Endothelial cell of umbilical vein (primary cell): ENCODE data around the gene FBLN7. TPM values are rescaled to one million over a fixed set of nuclear protein-coding genes. Genes with fewer than 3 reads are reported as not detected.

ENCODE experiments used
- BruUV-seq: library from RNA; stranded (reverse); fragments of 400-500 nt; replicated peaks from 2 replicates; lab custom pipeline; 2021; lab: Mats Ljungman, UMichigan
- CTCF ChIA-PET: fragments of 300-600, 350-600 bp; sonication (Branson Sonifier 250); formaldehyde crosslinking; loops from one replicate; lab custom pipeline; 2021; ENCODE audit warnings: antibody characterized with exemption, inconsistent platforms; lab: Charles Lee
- POLR2A ChIA-PET: fragments of 300-600, 350-600 bp; sonication (Branson Sonifier 250); formaldehyde crosslinking; loops from one replicate; lab custom pipeline; 2021; ENCODE audit warnings: antibody characterized with exemption, inconsistent platforms; lab: Charles Lee
- DNase-seq: peaks from one replicate; pipeline ENCODE4 v3.0.0-alpha.2; 2011; ENCODE audit warnings: low read depth, low spot score
- FAIRE-seq: peaks from 2 replicates; lab custom pipeline; 2011; peaks lifted over from hg19 to GRCh38; lab: Jason Lieb, UNC
- H2AFZ ChIP-seq: 2 replicates; pipeline ENCODE4 v1.6.0; 2012; ENCODE audit warnings: low read depth, low read length, control low read depth, inconsistent platforms
- H3K27ac ChIP-seq: 2 replicates; pipeline ENCODE4 v1.5.1; 2011; ENCODE audit warnings: low read depth, mild to moderate bottlenecking, control low read depth, low read length, moderate library complexity; ENCODE audit not compliant: insufficient read depth
- H3K27me3 ChIP-seq, 2 experiments: 2 replicates each; pipeline versions ENCODE4 v1.6.0 to v1.6.1; 2011; ENCODE audit warnings: low read length in 2 of 2, mixed read lengths in 1 of 2; ENCODE audit not compliant: control insufficient read depth in 2 of 2, insufficient read depth in 2 of 2
- H3K36me3 ChIP-seq, 2 experiments: 2 replicates in 1 of 2; 3 replicates in 1 of 2; pipeline ENCODE4 v1.5.1; 2011; ENCODE audit warnings: low read length in 2 of 2, mild to moderate bottlenecking in 1 of 2, moderate library complexity in 1 of 2; ENCODE audit not compliant: control insufficient read depth in 2 of 2, insufficient read depth in 2 of 2; ENCODE audit errors: extremely low read depth in 1 of 2
- H3K4me1 ChIP-seq: 3 replicates; pipeline ENCODE4 v1.5.1; 2011; ENCODE audit warnings: mild to moderate bottlenecking, low read length; ENCODE audit not compliant: control insufficient read depth, insufficient read depth; ENCODE audit errors: extremely low read depth
- H3K4me2 ChIP-seq: 2 replicates; pipeline ENCODE4 v1.6.1; 2011; ENCODE audit warnings: low read length, control low read depth, mixed read lengths; ENCODE audit not compliant: insufficient read depth
- H3K4me3 ChIP-seq, 3 experiments: fragments of 200-600 bp in 1 of 3; sonication (generic), shearing (Covaris generic) in 1 of 3; replicated peaks in 1 of 3; 2 replicates each; pipeline ENCODE4 v1.5.1; 2011 to 2016; ENCODE audit warnings: control low read depth in 3 of 3, low read length in 3 of 3, mild to moderate bottlenecking in 2 of 3, inconsistent platforms in 1 of 3, low read depth in 1 of 3, moderate library complexity in 1 of 3; ENCODE audit not compliant: insufficient read depth in 1 of 3
- H3K79me2 ChIP-seq: 2 replicates; pipeline ENCODE4 v1.6.0; 2012; ENCODE audit warnings: low read length, inconsistent platforms; ENCODE audit not compliant: control insufficient read depth, insufficient read depth
- H3K9ac ChIP-seq: replicated peaks from 2 replicates; pipeline ENCODE3; 2011; ENCODE audit warnings: low read length, control low read depth; ENCODE audit not compliant: insufficient read depth; ENCODE audit errors: extremely low read depth
- H3K9me1 ChIP-seq: replicated peaks from 3 replicates; pipeline ENCODE4 v1.6.0; 2011; ENCODE audit warnings: mild to moderate bottlenecking, low read length; ENCODE audit not compliant: control insufficient read depth, insufficient read depth; ENCODE audit errors: extremely low read depth
- H3K9me3 ChIP-seq: replicated peaks from 2 replicates; pipeline ENCODE4 v1.5.1; 2012; ENCODE audit warnings: low read length, inconsistent platforms; ENCODE audit not compliant: control insufficient read depth, insufficient read depth
- H4K20me1 ChIP-seq: replicated peaks from 2 replicates; pipeline ENCODE3; 2011; ENCODE audit warnings: mild to moderate bottlenecking, low read length; ENCODE audit not compliant: control insufficient read depth, insufficient read depth; ENCODE audit errors: extremely low read depth
- CTCF ChIP-seq, 2 donors: IDR thresholded peaks; 1 replicate in 1 of 2; 2 replicates in 1 of 2; pipeline ENCODE4 v1.5.1; 2011; ENCODE audit warnings: low read length in 2 of 2, mild to moderate bottlenecking in 2 of 2, moderate library complexity in 2 of 2, control low read depth in 1 of 2, inconsistent platforms in 1 of 2, low read depth in 1 of 2; ENCODE audit not compliant: insufficient read depth in 1 of 2; ENCODE audit errors: extremely low read depth in 1 of 2
- FOS ChIP-seq: IDR thresholded peaks from 2 replicates; pipeline ENCODE4 v1.6.1; 2011; ENCODE audit warnings: mild to moderate bottlenecking, low read length, moderate library complexity, borderline replicate concordance; ENCODE audit not compliant: insufficient read depth
- JUN ChIP-seq: IDR thresholded peaks from 2 replicates; pipeline ENCODE4 v1.6.1; 2011; ENCODE audit warnings: borderline replicate concordance, low read depth; ENCODE audit not compliant: insufficient read length, insufficient read depth
- POLR2A ChIP-seq: IDR thresholded peaks from 2 replicates; pipeline ENCODE4 v1.6.1; 2012; ENCODE audit warnings: low read depth, mild to moderate bottlenecking, control low read depth, low read length
- POLR2AphosphoS5 ChIP-seq: IDR thresholded peaks from 2 replicates; pipeline ENCODE4 v1.6.1; 2012; ENCODE audit warnings: low read depth, mild to moderate bottlenecking, control low read depth, low read length, moderate library complexity; ENCODE audit not compliant: insufficient read depth
- dilution Hi-C: fragments of 300-500 bp; cut with MboI; formaldehyde crosslinking; loops from one replicate; pipeline ENCODE4 v1.15.0; 2019; ENCODE audit warnings: low sequenced_read_pairs; ENCODE audit not compliant: extremely low pct_ligation_motif_present
- intact Hi-C: fragments of 100-400 bp; cut with micrococcal nuclease; formaldehyde crosslinking; loops from one replicate; pipeline ENCODE4 v1.10.0; 2022
- polyA plus RNA-seq, 4 experiments: library from polyadenylated mRNA; depleted of rRNA in 3 of 4; stranded (reverse) in 3 of 4; unstranded in 1 of 4; fragments of >200 nt; gene quantifications; 2 replicates each; pipeline versions ENCODE4 v1.2.1 to v1.2.3, GENCODE V29; 2011 to 2012; ENCODE audit warnings: missing spikeins in 1 of 4
- total RNA-seq: library from RNA; stranded (reverse); gene quantifications from 2 replicates; pipeline ENCODE4 v1.2.3, GENCODE V29; 2021

FBLN7 gene
- total and polyA plus RNA-seq, 2 donors (not counting 3 experiments of a cell fraction or from before 2014, with no cell fraction given) = 3.1 to 3.3 TPM

DNA sequence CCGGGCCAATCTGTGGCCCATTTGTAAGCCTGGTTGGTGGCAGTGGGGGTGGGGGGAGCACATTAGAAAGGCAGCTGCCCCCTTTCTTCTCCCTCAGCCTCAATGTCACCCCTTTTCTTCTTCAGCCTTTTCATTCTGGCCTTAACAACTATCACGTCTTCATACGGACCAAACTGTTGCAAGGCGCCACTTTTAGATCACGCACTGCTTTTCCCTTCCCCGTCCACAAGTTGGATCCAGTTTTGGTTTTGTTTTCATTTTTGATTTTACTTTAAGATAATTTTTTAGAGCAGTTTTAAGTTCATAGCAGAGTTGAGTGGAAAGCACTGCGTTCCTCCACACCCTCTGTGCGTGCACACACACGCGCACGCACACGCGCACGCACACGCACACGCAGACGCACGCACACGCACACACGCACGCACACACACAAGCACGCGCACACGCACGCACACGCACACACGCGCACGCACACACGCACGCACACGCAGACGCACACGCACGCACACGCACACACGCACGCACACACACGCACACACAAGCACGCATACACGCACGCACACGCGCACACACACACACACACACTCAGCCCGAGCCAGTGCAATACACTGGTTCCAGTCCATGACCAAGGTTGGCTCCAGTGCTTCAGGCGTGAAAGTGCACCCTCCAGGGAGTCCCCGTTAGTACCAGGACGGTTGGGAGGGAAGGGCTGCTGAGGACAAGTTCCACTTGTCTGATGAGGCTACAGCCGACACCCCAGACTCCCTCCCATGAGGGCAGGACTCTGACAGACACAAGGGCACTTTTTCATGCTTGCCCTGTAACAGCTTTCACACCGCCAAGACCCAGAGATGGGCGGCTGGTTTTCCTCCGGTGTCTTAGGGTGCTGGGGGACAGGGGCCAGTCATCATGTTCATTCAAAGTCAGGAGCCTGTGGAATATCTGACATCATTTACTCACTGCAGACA lies 22.4 kb downstream of the FBLN7 start:
- FAIRE-seq (no peak), DNase-seq (no peak)
- H3K9me1 ChIP-seq = no peaks in the 10 kb centered on the region
- intact Hi-C loops = no loop called here
- no peak overlapping the region for H2AFZ ChIP-seq
- H3K4me3 ChIP-seq = no peak overlapping the region
- peaks cover 0 to 2% of the 10 kb centered on the region in 2 experiments for H3K27me3 ChIP-seq
- dilution Hi-C loops = no loop called here
- H3K4me2 ChIP-seq = no peak overlapping the region
- TF ChIP-seq POLR2AphosphoS5 (no peak), JUN (no peak), FOS (no peak), CTCF (IDR thresholded peaks at IDR 0.05; ENCODE audit: extremely low read depth in 1 of 2, insufficient read depth in 1 of 2, low read depth in 1 of 2, low read length in 2 of 2) (no peak), POLR2A (no peak)
- H3K79me2 ChIP-seq = no peaks in the 10 kb centered on the region
- H3K9ac ChIP-seq = no peak overlapping the region
- BruUV-seq = no TSS peak
- peaks cover 7% of the 10 kb centered on the region for H3K4me1 ChIP-seq
- H3K27ac ChIP-seq = no peak overlapping the region
- ChIA-PET CTCF (no interaction called here), POLR2A (no interaction called here)
- H3K9me3 ChIP-seq = no peaks in the 10 kb centered on the region
- no peaks in the 10 kb centered on the region for H4K20me1 ChIP-seq
- no peaks in the 10 kb centered on the region for H3K36me3 ChIP-seq
